ENCODE data around the gene ANKRD10.

Gene ANKRD10

GRCh38 chr13:110850840-110851239 is 64.0 kb downstream of the ANKRD10 start:
- Histone ChIP-seq H3K4me3 (ENCODE audit: insufficient read depth, low read length, poor library complexity, severe bottlenecking) (no peak overlapping the region), H3K4me2 (ENCODE audit: low read depth, low read length, poor library complexity, severe bottlenecking) (no peak overlapping the region), H3K79me2 (ENCODE audit: insufficient read depth, low read length) (no peaks in the 10 kb centered on the region), H3K36me3 (ENCODE audit: low read length) (no peaks in the 10 kb centered on the region), H2AFZ (ENCODE audit: low read depth, low read length, severe bottlenecking) (no peak overlapping the region), H3K27ac (ENCODE audit: low read depth, low read length) (no peak overlapping the region), H4K20me1 (ENCODE audit: low read depth, low read length) (no peaks in the 10 kb centered on the region), H3F3A (ENCODE audit: insufficient read depth) (no peaks in the 10 kb centered on the region), H3K9me3 (ENCODE audit: insufficient read depth, low read length) (no peaks in the 10 kb centered on the region), H3K27me3 (ENCODE audit: low read length) (0 out of 2 replicates have a peak, but pooled peaks cover 3% of the 10 kb centered on the region), H3K9me2 (replicated peaks; ENCODE audit: insufficient read depth, low read length) (no peaks in the 10 kb centered on the region), H3K9ac (ENCODE audit: low read length) (no peak overlapping the region)
- no peak for TF ChIP-seq EZH2phosphoT487 (conservative IDR thresholded peaks at IDR 0.05; ENCODE audit: low read length)

- Histone ChIP-seq H3K4me2 (ENCODE audit: low read depth, low read length, poor library complexity, severe bottlenecking) (no peak overlapping the region), H3K4me3 (ENCODE audit: insufficient read depth, low read length, poor library complexity, severe bottlenecking) (no peak overlapping the region), H3K27me3 (ENCODE audit: low read length) (0 out of 2 replicates have a peak, but pooled peaks cover 3% of the 10 kb centered on the region), H3K36me3 (ENCODE audit: low read length) (no peaks in the 10 kb centered on the region), H3K9me2 (replicated peaks; ENCODE audit: insufficient read depth, low read length) (no peaks in the 10 kb centered on the region), H3K79me2 (ENCODE audit: insufficient read depth, low read length) (no peaks in the 10 kb centered on the region), H3K9me3 (ENCODE audit: insufficient read depth, low read length) (no peaks in the 10 kb centered on the region), H2AFZ (ENCODE audit: low read depth, low read length, severe bottlenecking) (no peak overlapping the region), H3F3A (ENCODE audit: insufficient read depth) (no peaks in the 10 kb centered on the region), H3K9ac (ENCODE audit: low read length) (no peak overlapping the region), H3K27ac (ENCODE audit: low read depth, low read length) (no peak overlapping the region), H4K20me1 (ENCODE audit: low read depth, low read length) (no peaks in the 10 kb centered on the region)
- TF ChIP-seq CTCF (IDR thresholded peaks at IDR 0.05; ENCODE audit: insufficient read depth, low read length, poor library complexity, severe bottlenecking) = no peak
Observed at GRCh38 chr13:110850006-110850405, 64.9 kb downstream of the ANKRD10 start.

GRCh38 chr13:110845520-110845919 is 69.3 kb downstream of the ANKRD10 start:
- no peak overlapping the region for H3K27ac ChIP-seq (ENCODE audit: low read depth, low read length)
- H3K9me3 ChIP-seq (ENCODE audit: insufficient read depth, low read length) = no peaks in the 10 kb centered on the region
- H3K9me2 ChIP-seq (replicated peaks; ENCODE audit: insufficient read depth, low read length) = no peaks in the 10 kb centered on the region
- no peak overlapping the region for H3K4me2 ChIP-seq (ENCODE audit: low read depth, low read length, poor library complexity, severe bottlenecking)
- H4K20me1 ChIP-seq (ENCODE audit: low read depth, low read length) = no peaks in the 10 kb centered on the region
- no peaks in the 10 kb centered on the region for H3K27me3 ChIP-seq (ENCODE audit: low read length)
- H3K9ac ChIP-seq (ENCODE audit: low read length) = no peak overlapping the region
- H3K79me2 ChIP-seq (ENCODE audit: insufficient read depth, low read length) = no peaks in the 10 kb centered on the region
- H3K4me3 ChIP-seq (ENCODE audit: insufficient read depth, low read length, poor library complexity, severe bottlenecking) = no peak overlapping the region
- no peaks in the 10 kb centered on the region for H3K36me3 ChIP-seq (ENCODE audit: low read length)
- TF ChIP-seq CTCF (IDR thresholded peaks at IDR 0.05; ENCODE audit: insufficient read depth, low read length, poor library complexity, severe bottlenecking) = no peak
- no peak for TF ChIP-seq EZH2phosphoT487 (conservative IDR thresholded peaks at IDR 0.05; ENCODE audit: low read length)
- H2AFZ ChIP-seq (ENCODE audit: low read depth, low read length, severe bottlenecking) = no peak overlapping the region
- H3F3A ChIP-seq (ENCODE audit: insufficient read depth) = no peaks in the 10 kb centered on the region

GRCh38 chr13:110841846-110842245 is 73.0 kb downstream of the ANKRD10 start:
- Histone ChIP-seq H3K9ac (ENCODE audit: low read length) (no peak overlapping the region), H3K27ac (ENCODE audit: low read depth, low read length) (no peak overlapping the region), H3K4me3 (ENCODE audit: insufficient read depth, low read length, poor library complexity, severe bottlenecking) (no peak overlapping the region), H4K20me1 (ENCODE audit: low read depth, low read length) (no peaks in the 10 kb centered on the region), H3K9me3 (ENCODE audit: insufficient read depth, low read length) (no peaks in the 10 kb centered on the region), H3K4me2 (ENCODE audit: low read depth, low read length, poor library complexity, severe bottlenecking) (no peak overlapping the region), H3K79me2 (ENCODE audit: insufficient read depth, low read length) (no peaks in the 10 kb centered on the region), H3F3A (ENCODE audit: insufficient read depth) (no peaks in the 10 kb centered on the region), H3K9me2 (replicated peaks; ENCODE audit: insufficient read depth, low read length) (no peaks in the 10 kb centered on the region), H3K27me3 (ENCODE audit: low read length) (no peaks in the 10 kb centered on the region), H2AFZ (ENCODE audit: low read depth, low read length, severe bottlenecking) (no peak overlapping the region), H3K36me3 (ENCODE audit: low read length) (no peaks in the 10 kb centered on the region)
- TF ChIP-seq EZH2phosphoT487 (conservative IDR thresholded peaks at IDR 0.05; ENCODE audit: low read length) = no peak
- TF ChIP-seq CTCF (IDR thresholded peaks at IDR 0.05; ENCODE audit: insufficient read depth, low read length, poor library complexity, severe bottlenecking) = no peak
